NCI-H524 (cell line): Measurements from ENCODE around the gene FLOT1.

Experiments used
- DNase-seq, 2 experiments: peaks; one replicate each; lab custom pipeline; 2025; lab: John Stamatoyannopoulos, UW

The FLOT1 gene, protein sequence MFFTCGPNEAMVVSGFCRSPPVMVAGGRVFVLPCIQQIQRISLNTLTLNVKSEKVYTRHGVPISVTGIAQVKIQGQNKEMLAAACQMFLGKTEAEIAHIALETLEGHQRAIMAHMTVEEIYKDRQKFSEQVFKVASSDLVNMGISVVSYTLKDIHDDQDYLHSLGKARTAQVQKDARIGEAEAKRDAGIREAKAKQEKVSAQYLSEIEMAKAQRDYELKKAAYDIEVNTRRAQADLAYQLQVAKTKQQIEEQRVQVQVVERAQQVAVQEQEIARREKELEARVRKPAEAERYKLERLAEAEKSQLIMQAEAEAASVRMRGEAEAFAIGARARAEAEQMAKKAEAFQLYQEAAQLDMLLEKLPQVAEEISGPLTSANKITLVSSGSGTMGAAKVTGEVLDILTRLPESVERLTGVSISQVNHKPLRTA

DNA sequence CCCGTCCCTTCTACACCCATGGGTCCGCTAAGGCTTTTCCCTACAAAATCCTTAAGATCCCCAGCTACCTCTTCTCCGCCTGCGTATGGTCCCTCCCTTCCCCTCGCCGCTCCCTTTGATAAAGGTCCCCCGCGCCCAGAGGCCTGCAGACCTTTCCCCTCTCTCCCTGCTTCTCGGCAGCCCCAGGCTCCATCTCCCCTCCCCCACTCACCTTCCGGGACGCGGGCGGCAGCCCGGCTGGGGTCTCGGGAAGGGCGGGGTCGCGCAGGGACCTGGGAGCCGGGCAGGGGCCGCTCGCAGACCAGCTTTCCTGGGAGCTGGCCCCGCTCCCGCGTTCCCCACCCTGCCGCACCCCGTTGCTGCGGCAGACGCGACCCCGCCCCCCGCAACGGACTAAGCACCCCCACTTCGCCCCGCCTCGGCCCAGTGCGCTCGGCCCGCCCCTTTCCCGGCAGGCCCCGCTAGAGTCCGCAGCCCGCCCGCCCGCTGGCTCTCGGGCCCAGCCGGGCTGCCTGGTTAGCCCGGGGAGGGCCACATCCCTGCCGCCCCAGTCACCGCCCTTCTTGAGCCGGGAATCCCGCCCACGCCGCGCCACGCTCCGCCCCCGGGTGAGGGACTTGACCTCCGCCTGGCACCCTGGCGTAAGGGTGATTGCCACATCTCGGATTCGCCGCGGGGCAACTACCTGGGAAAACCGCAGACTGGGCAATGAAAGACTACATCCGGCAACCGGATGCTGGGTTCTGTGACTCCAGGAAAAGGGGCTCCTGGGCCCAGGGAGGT, at the start of gene FLOT1:
FLOT1 (minus strand) TSS at position 372 of the 783 bp plus-strand sequence. CDS start 498 bp downstream, outside the sequence.
- DNase-seq: peak; percentile 79 to 83

DNA sequence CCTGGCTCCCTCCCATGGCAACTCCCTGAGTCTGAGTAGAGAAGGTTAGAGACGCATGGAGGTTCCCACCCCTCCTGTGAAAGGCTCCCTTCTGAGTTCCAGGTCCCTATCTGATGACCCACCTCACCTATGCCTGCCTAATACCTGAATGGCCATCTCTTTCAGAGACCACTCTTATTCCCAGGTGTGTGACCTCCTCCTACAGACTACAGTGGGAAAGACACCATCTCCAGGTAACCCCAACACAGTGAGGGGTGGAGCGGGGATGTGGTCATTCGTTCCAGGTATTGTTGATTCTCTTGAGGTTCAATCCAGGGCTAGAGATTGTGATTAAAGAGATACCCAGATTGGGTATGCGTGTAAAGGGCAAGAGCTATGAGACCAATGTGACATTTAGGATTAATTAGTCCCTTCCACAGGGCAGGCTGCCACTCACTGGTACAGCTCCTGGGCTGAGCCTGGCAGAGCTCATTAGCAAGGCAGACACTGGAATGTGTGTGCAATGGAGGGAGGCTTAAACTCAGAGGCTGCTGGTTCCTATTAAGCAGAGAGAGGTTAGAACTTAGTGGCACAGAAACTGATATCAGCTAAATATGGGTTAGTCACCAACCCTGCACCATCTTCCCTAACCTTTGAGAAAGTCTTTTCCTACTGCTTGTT, 48.4 kb upstream of the FLOT1 start:
- DNase-seq: no peak

DNA sequence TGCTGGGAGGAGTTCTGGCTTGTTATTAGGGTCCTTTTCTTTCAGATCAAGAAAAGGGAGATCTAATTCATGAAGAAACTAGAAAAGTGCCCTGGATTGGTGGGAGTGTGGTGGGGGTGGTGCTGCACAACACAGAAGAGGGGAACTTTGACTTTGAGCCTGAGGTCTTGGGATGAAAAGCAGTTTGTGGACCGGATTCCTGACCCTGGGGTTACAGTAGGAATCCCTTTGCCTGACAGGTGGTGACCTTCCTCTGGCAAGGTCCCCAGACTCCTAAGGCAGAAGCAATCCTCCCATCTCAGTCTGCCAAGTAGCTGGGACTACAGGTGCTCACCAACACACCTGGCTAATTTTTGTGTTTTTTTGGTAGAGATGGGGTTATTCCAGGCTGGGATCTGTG, 47.1 kb upstream of the FLOT1 start:
- DNase-seq: no peak

DNA sequence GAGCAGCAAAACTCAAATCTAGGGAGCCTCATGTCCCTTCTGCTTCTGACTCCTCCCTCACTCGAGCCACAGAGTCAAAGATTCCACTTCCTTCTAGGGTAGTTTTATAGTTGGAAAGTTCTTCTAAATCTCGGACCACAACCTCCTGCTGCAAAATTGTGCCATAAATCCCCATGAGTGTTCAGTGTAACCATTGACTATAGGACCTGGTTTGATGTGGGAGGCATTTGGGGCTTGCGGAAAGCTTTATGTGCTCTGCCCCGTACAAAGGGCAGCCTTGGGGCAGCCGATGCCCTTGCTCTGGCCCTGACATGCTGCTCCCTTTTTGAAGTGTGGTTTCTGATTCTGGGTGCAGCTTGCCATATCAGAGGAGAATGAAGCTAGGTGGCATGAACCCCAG, 45.5 kb upstream of the FLOT1 start:
- DNase-seq: no peak

DNA sequence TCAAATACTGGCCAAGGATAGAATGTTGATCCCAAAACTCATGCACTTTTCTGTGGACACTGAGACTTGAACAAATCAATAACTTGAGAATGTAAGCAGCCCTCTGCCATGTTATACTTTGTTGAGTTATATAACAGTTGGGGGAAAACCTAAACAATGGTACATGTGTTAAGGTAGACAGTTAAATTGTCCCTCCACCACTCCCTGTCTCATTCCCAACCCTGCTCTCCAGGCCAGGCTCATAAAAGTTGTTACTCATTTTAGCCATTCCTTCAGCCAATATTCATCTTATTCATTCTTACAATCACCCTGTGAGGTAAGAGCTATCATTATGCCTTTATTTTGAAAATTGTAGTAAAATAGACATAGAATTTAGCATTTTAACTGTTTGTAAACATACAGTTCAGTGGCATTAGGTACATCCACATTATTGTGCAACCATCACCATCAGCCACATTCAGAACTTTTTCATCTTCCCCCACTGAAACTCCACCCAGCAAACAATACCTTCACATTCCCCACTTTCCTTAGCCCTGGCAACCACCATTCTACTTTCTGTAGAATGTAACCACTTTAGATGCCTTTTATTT, 40.0 kb upstream of the FLOT1 start:
- no peak for DNase-seq

DNA sequence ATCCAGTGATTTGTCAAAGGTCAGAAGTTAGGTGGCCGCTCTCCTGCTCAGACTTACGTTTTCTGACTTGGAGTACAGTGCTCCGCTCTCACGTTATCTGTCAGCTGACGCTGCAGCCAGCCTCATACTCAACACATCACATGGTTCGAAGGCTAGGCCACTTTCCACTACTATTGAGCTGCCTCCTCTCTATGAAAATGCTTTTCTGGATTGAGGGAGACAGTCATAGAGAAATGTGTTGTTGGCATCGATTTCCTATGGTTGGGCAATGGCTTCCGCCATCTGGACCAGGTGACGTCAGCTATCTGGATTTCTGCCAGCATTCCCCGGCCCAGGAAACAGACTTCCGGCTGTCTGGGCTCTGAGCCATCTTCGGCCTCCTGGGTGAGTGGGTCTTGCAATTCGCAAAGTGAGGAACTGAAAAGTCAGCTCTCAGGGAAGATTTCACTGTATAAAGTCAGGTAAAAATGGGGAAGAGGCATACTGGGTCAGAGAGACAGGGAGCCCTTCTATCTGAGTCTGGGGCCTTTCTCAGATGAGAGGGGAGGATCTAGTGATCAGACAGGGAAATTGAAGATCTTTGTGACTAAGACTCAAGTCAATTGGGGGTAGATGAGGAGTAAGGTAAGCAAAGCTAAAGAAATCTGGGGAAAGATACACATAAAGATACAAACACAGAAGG, 39.4 kb upstream of the FLOT1 start:
- DNase-seq: peak; percentile 80 to 91

DNA sequence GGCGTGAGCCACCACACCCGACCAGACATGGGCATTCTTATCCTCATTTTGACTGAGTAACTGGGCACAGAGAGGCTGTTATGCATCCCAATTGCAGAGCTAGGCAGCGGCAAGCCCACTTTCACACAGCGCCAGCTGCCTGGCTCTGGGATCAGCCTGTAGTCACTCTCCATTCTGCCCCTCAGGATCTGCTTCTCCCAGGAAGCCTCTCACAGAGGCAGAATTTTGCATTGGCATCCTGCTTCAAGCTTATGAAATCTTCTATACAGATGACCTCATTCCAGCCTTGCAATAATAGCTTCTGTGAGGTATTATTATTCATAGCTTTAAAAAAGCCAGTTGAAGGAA, 38.9 kb upstream of the FLOT1 start:
- DNase-seq: peak in 1 of 2 experiments; percentile 45

DNA sequence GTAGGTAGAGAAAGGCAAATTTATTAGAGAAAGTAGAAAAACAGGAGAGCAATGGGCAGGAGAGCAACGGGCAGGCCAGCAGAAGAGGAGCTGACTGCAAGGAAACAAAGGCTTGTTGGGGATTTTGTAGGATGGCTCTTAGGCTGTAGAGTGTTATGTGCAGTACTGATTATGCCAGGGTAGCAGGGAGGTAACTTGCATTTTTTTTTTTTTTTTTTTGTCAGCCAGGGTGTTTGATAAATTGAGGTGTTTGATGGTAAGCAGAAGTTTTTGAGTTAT, 38.1 kb upstream of the FLOT1 start:
- no peak for DNase-seq

DNA sequence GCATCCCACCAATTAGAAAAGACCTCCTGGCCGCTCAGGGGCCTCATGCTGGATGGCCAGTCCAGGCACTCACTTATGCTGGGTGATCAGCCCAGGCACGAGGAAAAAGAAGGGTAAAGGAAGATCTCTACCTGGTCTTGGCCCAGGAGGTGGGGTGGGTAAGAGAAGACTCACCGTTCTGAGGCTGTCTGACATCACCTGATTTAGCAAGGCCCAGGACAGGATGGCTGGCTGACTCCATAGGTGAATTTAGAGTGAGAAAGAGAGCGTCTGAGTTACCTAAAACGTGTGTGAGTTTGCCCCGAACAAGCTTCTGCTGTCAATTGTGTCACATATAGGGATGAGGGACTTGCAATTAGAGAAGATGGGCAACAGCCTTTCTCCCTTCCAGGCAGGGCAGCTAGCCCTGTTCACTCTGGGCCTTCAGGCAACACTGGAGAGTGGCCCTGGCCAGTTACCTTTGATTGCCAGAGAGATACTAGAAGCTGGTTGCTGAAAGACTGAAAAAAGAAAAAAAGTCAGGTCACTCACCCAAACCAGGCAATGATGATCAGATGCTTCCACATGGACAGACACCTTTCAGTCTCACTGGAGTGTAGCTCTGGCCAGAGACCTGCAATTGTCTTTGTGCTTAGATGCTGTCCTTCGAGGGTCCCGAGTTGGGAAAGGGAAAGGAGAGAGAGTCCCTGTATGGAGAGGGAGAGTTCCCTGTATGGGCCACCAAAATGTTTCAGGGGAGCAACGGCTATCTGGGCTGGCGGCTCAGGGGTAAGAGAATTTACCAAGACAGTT, 37.6 kb upstream of the FLOT1 start:
- no peak for DNase-seq

DNA sequence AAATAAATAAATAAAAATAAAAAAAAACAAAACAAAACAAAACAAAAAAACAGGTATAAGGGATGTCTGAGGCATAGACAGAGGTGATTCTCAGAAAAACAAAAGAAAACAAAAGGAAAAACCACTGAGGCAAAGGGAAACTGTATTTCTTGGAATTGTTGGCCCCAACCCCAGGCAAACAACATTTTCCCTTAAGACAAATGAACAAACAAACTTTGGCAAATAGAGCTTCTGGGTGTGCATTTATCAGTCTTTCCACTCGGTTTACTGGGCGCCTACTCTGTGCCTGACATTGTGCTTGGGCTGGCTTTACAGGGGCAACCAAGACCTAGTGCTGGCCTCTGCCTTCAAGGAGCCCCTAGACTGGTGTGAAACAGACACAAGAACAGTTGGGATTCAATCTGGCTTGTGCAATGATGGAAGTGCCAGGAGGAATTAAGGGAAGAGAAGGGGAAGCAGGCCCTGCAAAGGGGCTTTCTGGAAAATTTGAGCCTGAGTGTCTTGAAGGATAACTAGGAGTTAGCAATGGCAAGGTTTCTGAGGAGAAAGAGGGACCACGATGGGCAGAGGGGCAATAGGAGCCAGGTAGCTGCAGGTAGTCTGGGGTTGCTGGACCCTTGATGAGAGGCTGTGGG, 35.6 kb upstream of the FLOT1 start:
- no peak for DNase-seq

DNA sequence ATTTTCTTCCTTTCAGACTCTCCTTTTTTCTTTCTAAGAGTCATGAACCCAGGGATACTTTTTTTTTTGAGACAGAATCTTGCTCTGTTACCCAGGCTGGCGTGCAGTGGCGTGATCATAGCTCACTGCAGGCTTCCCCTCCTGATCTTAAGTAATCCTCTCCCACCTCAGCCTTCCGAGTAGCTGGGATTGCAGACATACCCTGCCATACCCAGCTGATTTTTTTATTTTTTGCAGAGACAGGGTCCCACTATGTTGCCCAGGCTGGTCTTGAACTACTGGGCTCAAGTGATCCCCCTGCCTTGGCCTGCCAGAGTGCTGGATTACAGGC, 34.6 kb upstream of the FLOT1 start:
- DNase-seq: no peak

DNA sequence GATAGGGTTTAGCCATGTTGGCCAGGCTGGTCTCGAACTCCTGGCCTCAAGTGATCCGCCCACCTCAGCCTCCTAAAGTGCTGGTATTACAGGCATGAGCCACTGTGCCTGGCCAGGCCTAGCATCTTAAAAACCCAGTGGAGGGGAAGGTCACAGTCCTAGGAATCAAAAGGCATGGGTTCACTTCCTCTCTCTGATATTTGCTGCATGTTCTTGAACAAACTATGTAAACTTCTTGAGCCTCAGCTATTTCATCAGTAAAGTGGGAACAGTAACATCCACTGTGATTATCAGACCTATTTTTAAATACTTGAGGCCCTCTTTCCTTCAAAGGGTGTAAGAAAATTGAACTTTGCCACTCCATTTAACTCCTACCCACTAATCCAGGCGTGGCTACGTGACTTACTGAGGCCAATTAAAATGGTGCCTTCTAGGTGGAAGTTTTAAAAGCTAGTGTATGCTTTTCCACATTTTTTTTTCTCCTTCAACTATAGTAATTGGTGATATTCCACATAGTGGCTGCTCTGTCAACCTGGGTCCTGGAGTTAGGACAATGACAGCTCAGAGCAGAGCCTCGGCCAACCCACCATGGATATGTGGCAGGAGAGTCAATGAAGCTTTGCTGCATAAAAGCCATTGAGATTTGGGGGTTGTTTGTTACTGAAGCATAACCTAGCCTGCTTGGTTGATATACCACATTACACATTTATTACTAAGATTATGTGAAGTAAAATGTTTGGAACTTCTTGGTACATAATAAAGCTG, 34.1 kb upstream of the FLOT1 start:
- no peak for DNase-seq

DNA sequence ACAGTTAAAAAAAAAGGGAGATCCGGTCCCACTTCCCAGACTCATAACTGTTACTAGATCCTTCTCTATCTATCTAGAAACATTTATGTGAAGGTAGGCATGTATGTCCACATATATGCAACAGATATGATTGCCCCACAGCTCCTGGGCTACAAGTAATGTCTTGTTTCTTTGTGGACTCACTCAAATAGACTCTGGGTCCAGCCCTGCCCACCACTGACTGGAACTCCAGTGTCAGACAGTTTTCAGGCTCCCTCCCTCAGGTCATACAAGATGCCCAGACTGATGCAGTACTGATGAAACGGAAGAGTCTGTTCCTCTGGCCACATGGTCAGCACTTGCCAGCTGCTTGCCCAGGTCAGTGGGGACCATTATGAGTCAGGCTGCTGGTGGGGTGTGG, 32.6 kb upstream of the FLOT1 start:
- no peak for DNase-seq

DNA sequence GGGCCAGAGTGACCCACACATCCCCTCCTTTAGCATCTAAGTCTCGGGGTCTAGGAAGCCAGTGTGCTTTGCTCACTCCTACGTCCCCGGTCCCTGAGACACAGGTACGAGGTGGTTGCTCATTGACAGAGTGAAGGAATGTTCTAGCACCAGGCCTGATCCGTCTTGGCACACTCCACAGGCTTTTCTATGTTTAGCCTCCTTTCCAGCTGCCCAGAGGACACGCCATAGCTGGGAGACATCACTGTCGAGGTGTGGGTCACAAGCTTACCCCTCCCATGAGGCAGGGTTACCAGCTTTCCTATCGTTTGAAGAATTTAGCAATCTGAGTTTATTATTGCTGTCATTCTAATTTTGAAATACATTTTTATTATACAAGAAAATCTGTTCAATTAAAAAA, 32.2 kb upstream of the FLOT1 start:
- DNase-seq: no peak

DNA sequence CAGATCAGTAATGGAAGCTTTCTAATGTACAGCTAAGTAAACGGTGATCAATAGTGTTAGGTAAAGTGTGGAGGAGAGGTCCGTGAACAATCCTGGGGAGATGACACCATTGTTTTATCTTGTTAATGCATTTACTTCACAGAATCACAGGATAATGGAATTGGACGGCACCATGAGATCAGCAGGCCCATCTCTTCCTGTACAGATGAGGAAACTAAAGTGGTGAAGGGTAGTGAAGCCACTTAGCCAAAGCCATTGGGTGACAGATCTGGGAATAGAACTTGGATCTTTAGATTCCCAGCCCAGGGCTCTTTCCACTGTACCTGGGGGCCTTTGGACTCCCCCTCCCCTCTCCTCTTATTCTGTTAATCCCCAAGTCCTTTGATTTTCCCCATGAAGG, 28.1 kb upstream of the FLOT1 start:
- DNase-seq: no peak

DNA sequence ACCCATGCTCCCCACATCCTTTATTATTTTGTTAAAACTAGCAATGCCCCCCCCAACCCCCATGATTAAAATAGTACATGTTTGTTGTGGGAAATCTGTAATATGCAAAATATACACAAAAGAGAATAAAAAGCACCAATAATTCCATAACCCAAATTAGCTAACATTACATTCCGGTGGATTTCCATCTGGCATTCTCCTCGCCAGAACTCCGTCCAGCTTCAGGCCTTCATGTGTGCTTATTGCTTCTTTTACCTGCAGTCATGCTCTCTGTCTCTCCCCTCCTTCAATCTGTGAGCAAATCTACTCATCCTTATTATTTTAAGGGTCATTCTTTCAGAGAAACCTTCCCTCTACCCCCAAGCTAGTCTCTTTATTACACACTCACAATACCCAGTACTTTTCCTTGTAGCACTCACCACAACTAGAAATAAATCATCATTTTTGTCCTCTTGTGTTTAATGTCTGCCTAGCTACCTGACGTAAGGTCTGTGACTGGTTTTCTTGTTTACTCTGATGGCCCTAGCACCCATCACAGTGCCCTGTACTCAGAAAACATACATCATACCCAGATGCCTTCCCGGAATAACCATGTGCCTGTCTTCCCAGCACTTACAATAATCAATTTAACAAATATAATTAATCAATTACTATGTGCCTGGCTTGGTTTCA, 27.5 kb upstream of the FLOT1 start:
- DNase-seq: no peak

DNA sequence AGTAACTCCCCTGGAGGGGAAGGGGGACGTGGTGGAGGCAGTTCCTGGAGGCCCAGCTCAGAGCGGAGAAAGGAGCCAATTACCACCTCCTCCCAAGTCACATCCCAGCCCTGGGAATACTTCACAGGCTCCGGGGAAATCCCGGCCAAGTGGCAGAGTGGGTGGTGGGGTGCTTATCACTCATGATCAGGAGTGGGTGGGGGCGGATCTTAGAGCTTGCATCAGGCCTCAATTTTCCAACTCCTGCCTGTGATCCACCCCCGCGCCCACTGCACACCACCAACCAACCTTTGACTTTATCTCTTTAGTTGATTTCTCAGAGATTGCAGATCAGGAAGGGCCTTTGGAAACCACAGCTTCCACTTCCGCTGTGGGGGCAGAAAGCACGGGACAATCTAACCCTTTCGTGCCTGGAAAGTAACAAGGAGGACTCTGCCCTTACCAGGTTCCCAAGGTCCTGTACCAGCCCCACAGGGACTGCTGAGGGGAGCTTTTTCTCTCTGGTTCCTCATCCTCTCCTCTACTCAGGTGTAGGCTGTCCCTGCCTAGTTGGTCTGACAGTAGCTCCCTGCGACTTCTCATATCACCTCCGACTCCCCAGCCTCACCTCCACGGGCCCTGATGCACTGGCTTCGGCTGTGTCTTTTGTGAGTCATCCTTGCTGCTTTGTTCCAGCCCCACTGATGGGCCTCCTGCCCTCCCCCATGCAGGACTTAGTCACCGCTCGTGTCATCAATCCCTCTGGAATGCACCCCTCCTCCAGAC, 26.8 kb upstream of the FLOT1 start:
- no peak for DNase-seq

DNA sequence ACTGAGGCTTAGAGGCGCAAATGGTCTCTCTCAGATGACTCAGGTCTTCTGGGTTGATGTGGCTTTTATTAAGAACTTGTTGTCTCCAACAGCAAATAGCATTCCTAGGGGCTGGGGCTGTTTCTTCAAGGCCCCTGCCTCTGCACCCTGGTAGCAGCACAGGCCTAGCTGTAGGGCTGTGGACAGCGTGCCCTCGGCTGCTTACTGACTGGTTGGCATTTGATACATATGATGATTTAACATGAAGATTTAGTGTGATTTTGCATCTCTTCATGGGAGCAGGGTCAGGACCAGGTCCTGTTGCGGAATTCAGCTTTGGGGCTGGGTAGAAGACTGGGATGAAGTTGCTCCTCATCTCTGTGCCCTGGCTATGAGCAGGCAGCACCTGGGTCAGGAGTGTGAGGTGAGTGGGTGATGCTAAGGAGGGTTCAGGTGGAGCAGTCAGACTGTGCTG, 26.2 kb upstream of the FLOT1 start:
- no peak for DNase-seq

DNA sequence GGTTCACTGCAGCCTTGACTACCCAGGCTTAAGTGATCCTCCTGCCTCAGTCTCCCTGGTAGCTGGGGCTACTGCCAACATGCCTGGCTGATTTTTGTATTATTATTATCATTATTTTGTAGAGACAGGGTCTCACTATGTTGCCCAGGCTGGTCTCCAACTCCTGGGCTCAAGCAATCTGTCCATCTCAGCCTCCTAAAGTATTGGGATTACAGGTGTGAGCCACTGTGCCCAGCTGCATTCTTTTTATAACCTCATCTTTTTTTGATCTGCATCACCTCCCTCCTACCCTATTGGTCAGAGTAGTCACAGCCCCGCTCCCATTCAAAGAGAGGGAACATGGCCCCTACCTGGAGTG, 25.4 kb upstream of the FLOT1 start:
- DNase-seq: no peak
